HG03521 (cell line): ENCODE measurements around the gene DUX4.
"Not testable (repeated sequence)": the region's sequence is repeated elsewhere in the genome, so short reads cannot be mapped to it uniquely, and the experiment has no call there.

ENCODE experiments used
- ATAC-seq: cut with Tn5 transposase; IDR thresholded peaks from one replicate; pipeline ENCODE4 v1.9.1; 2021; ENCODE audit warnings: mild to moderate bottlenecking, moderate library complexity; ENCODE audit not compliant: unreplicated experiment

DUX4 gene

DNA sequence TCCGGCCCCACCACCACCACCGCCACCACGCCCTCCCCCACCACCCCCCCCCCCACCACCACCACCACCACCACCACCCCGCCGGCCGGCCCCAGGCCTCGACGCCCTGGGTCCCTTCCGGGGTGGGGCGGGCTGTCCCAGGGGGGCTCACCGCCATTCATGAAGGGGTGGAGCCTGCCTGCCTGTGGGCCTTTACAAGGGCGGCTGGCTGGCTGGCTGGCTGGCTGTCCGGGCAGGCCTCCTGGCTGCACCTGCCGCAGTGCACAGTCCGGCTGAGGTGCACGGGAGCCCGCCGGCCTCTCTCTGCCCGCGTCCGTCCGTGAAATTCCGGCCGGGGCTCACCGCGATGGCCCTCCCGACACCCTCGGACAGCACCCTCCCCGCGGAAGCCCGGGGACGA, at the start of gene DUX4:
Gene DUX4, plus strand, starts transcription at position 347 of the 400 bp plus-strand sequence. Its CDS starts 0 bp downstream, at position 347.
- ATAC-seq, result not testable (repeated sequence)

DNA sequence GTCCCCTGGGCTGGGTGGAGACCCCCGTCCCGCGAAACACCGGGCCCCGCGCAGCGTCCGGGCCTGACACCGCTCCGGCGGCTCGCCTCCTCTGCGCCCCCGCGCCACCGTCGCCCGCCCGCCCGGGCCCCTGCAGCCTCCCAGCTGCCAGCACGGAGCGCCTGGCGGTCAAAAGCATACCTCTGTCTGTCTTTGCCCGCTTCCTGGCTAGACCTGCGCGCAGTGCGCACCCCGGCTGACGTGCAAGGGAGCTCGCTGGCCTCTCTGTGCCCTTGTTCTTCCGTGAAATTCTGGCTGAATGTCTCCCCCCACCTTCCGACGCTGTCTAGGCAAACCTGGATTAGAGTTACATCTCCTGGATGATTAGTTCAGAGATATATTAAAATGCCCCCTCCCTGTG, 1.9 kb downstream of the DUX4 start:
- not testable (repeated sequence) for ATAC-seq

DNA sequence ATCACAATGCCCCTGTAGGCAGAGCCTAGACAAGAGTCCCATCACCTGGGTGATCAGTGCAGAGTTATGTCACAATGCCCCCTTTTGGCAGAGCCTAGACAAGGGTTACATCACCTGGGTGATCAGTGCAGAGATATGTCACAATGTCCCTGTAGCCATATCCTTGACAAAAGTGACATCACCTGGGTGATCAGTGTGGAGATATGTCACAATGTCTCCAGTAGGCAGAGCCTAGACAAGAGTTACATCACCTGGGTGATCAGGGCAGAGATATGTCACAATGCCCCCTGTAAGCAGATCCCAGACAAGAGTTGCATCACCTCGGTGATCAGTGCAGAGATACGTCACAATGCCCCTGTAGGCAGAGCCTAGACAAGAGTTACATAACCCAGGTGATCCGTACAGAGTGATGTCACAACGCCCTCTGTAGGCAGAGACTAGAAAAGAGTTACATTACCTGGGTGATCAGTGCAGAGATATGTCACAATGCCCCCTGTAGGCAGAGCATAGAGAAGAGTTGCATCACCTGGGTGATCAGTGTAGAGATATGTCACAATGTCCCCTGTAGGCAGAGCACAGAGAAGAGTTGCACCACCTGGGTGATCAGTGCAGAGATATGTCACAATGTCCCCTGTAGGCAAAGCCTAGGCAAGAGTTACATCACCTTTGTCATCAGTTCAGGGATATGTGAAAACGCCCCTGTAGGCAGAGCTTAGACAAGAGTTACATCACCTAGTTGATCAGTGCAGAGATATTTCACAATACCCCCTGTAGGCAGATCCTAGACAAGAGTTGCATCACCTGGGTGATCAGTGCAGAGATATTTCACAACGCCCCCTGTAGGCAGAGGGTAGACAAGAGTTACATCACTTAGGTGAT, 4.4 kb downstream of the DUX4 start:
- peak; percentile 36 for ATAC-seq

DNA sequence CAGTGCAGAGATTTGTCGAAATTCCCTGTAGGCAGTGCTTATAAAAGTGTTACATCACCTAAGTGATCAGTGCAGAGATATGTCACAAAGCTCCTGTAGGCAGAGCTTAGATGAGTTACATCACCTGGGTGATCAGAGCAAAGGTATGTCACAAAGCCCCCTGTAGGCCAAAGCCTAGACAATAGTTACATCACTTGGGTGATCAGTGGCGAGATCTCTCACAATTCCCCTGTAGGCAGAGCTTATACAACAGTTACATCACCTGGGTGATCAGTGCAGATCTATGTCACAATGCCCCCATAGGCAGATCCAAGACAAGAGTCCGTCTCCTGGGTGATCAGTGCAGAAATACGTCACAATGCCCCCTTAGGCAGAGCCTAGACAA, 5.0 kb downstream of the DUX4 start:
- ATAC-seq, result not testable (repeated sequence)

DNA sequence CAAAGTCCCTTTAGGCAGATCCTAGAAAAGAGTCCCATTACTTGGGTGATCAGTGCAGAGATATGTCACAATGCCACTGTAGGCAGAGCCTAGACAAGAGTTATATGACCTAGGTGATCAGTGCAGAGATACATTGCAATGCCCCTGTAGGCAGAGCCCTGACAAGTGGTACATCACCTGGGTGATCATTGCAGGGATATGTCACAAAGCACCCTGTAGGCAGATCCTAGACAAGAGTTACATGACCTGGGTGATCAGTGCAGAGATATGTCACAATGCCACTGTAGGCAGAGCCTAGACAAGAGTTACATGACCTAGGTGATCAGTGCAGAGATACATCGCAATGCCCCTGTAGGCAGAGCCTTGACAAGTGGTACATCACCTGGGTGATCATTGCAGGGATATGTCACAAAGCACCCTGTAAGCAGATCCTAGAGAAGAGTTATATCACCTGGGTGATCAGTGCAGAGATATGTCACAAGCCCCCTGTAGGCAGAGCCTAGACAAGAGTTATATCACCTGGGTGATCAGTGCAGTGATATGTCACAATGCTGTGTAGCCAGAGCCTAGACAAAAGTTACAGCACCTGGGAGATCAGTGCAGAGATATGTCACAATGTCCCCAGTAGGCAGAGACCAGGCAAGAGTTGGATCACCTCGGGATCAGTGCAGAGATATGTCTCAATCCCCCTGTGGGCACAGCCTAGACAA, 5.6 kb downstream of the DUX4 start:
- ATAC-seq, result peak; percentile 52

DNA sequence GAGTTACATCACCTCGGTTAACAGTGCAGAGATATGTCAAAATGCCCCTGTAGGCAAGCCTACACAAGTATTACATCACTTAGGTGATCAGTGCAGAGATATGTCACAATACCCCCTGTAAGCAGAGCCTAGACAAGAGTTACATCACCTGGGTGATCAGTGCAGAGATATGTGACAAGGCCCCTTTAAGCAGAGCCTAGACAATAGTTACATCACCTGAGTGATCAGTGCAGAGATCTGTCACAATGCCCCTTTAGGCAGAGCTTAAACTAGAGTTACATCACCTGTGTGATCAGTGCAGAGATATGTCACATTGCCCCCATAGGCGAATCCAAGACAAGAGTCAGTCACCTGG, 6.1 kb downstream of the DUX4 start:
- peak; percentile 20 for ATAC-seq

DNA sequence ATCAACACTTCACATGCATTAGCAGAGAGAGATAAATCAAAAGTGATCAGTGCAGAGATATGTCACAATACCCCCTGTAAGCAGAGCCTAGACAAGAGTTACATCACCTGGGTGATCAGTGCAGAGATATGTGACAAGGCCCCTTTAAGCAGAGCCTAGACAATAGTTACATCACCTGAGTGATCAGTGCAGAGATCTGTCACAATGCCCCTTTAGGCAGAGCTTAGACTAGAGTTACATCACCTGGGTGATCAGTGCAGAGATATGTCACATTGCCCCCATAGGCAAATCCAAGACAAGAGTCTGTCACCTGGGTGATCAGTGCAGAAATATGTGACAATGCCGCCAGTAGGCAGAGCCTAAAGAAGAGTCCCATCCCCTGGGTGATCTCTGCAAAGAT, 7.4 kb downstream of the DUX4 start:
- not testable (repeated sequence) for ATAC-seq

DNA sequence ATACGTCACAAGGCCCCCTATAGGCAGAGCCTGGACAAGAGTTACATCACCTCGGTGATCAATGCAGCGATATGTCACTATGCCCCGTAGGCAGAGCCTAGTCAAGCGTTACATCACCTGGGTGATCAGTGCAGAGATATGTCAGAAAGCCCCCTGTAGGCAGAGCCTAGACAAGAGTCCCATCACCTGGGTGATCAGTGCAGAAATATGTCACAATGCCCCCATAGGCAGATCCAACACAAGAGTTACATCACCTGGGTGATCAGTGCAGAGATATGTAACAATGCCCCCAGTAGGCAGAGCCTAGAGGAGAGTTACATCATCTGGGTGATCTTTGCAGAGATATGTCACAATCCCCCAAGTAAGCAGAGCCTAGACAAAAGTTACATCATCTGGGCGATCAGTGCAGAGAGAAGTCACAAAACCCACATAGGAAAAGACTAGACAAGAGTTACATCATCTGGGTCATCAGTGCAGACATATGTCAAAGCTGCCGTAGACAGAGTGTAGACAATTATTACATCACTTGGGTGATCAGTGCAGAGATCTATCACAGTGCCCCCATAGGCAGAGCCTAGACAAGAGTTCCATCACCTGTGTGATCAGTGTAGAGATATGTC, 8.0 kb downstream of the DUX4 start:
- ATAC-seq, result not testable (repeated sequence)

DNA sequence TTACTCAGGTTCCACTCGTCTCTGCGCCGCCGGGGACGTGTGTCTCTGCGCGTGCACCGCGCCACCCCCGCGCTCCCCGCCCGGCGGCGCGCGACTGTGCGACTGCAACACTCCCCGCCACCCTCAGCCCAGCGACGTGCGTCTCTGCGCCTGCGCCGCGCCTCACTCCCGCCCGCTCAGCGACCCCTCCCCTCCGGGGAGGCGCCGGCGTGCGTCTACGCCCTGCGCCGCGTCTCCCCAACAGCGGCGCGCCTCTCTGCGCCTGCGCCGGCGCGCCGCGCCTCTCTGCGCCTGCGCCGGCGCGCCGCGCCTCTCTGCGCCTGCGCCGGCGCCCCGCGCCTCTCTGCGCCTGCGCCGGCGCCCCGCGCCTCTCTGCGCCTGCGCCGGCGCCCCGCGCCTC, 29.9 kb downstream of the DUX4 start:
- ATAC-seq, result not testable (repeated sequence)
